Fibroblast of skin of left biceps (primary cell): ENCODE data around the gene REXO1.

Source experiments
- DNase-seq, 2 experiments: peaks; one replicate each; pipeline ENCODE4 v3.0.0-alpha.2; 2013; ENCODE audit warnings: low read depth in 2 of 2

Gene REXO1

GRCh38 chr19:1790054-1790792, 58.1 kb downstream of the REXO1 start:
- DNase-seq = no peak

- no peak for DNase-seq
Measured at GRCh38 chr19:1789261-1790041, 58.8 kb downstream of the REXO1 start.

- DNase-seq = no peak
Measured at GRCh38 chr19:1787116-1787515, 61.2 kb downstream of the REXO1 start.

GRCh38 chr19:1786668-1787067, 61.6 kb downstream of the REXO1 start:
- DNase-seq = no peak

- DNase-seq = no peak
Measured at GRCh38 chr19:1785310-1785709, 63.0 kb downstream of the REXO1 start.

- DNase-seq = no peak
Measured at GRCh38 chr19:1783874-1784273, 64.4 kb downstream of the REXO1 start.

- no peak for DNase-seq
Measured at GRCh38 chr19:1783354-1783753, 64.9 kb downstream of the REXO1 start.

- no peak for DNase-seq
Measured at GRCh38 chr19:1782521-1782920, 65.8 kb downstream of the REXO1 start.

GRCh38 chr19:1780272-1780958, 67.9 kb downstream of the REXO1 start:
- DNase-seq = no peak

- DNase-seq = no peak
Measured at GRCh38 chr19:1779574-1779973, 68.7 kb downstream of the REXO1 start.

GRCh38 chr19:1777149-1777548, 71.1 kb downstream of the REXO1 start:
- DNase-seq = no peak

GRCh38 chr19:1776606-1777147, 71.6 kb downstream of the REXO1 start:
- no peak for DNase-seq

GRCh38 chr19:1775951-1776605, 72.2 kb downstream of the REXO1 start:
- DNase-seq = no peak

GRCh38 chr19:1774989-1775772, 73.1 kb downstream of the REXO1 start:
- no peak for DNase-seq

GRCh38 chr19:1773184-1773583, 75.1 kb downstream of the REXO1 start:
- no peak for DNase-seq

GRCh38 chr19:1770866-1771576, 77.3 kb downstream of the REXO1 start:
- no peak for DNase-seq

- no peak for DNase-seq
Measured at GRCh38 chr19:1769645-1769985, 78.7 kb downstream of the REXO1 start.

- DNase-seq = no peak
Measured at GRCh38 chr19:1768918-1769644, 79.2 kb downstream of the REXO1 start.

- no peak for DNase-seq
Measured at GRCh38 chr19:1768248-1768647, 80.0 kb downstream of the REXO1 start.

GRCh38 chr19:1767464-1767933, 80.8 kb downstream of the REXO1 start:
- no peak for DNase-seq
